Stimulated activated CD8-positive, alpha-beta memory T cell treated with anti-CD3 and anti-CD28 coated beads, Interleukin-15, amount 100 ng/mL, for 24 hours (primary cell): ENCODE results near the gene OGFOD3.

ENCODE experiments used
- DNase-seq: peaks from one replicate; pipeline ENCODE4 v3.0.0-alpha.2; 2020; ENCODE audit warnings: low read depth

OGFOD3 gene

DNA sequence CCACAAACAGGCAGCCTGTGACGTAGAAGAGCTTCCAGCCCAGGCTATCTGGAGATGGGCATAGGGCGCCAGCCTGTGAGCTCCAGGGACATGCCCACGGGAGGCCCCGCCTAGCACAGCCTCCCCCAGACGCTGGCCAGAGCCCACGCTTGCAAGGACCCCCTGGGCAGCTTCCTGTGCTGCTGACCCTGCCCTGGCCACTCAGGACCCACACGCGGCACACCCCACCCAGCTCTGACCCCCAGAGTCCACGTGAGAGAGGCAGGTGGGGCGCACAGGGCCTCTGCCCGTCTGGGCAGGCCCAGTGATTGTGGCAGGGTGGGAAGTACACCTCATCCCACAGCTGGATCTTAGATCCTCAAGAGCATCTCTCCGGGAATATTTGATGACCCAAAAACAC lies 28.3 kb upstream of the OGFOD3 start:
- no peak for DNase-seq

DNA sequence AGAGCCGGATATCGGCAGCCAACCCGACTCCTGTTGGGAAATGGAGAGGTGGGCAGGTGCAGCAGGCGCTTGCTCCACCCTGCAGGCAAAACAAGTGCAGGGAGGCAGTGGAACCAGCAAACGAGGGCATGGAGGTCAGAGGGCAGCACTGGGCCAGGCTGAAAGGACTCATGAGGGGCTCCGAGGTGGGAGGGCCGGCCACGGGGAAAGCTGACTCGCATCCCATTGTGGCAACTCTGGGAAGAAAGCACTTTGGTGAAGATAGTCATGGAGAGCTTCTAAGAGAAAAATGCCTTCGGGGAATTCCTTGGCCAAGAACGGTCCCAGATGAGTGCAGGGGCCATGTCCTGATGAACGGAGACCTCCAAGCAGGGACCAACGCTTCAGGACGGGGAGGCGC lies 27.7 kb upstream of the OGFOD3 start:
- DNase-seq = no peak

DNA sequence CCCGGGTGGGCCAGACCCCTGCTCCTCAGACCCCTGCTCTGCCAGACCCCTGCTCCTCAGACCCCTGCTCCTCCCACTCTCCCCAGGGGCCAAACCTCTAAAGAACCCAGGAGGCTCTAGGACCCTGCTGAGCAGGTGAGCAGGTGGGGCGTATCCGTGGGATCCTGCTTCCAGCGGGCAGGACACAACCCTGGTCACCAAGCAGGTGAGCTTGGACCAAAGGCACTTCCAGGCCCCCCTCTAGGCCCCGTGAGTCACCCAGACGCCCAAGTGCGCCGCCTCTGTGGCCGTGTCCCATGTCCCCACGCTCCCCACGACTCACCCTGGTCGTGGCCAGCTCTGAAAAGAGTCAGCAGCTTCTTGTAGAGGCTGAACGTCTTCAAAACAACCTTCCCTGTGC lies 27.2 kb upstream of the OGFOD3 start:
- DNase-seq = no peak

DNA sequence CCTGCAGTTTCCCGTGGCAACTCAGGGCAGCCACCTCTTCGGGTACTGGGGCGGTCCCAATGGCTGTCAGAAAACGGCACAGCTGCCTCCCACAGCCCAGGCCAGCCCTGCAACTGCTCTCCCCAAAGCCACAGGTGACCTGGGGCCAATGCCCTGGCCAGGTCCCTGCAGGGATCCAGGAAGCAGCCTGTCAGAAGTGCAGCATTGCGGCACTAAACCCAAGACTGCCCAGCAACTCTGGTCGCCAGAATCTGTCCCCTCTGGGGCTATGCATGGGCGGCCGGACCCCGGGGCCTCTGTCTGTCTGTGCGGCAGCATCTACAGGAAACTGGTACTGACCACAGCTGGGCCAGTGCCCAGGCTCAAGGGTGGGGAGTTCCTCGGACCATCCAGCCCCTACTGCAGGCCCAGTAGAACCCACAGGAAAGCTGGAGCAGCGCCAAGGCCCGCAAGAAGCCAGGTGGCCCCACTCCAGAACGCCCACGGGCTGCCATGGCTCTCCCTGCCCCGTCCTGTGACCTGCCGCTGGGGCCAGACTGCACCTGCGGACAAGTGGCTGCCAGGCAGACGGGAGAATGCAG lies 26.6 kb upstream of the OGFOD3 start:
- no peak for DNase-seq

DNA sequence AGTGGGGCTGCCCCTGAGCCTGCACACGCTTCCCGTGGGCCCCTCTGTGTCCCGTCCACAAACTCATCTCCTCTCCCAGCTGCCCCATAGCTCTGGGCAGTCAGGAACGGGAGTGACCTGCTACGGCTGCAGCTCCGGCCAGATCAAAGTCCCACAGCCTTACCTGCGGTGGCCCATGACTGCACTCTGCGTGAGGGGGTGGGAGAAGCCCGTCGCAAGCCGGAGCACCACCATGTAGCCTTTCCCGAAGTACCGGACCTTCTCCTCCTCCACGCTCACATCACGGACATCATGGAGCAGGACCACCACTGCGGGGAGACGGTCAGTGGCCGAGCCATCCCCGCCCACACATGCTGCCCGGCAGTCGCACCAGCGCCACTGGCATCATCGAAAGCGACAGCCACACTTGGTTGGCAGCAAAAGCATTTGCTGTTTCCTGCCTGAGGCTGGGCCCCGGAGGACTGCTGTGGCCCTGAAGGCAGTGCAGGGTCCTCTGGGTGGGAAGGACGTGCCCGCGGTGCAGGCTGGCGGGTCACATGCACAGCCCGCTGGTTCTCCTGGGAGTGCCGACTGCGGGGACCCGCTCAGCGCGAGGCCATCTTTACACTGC lies 26.0 kb upstream of the OGFOD3 start:
- DNase-seq = no peak

DNA sequence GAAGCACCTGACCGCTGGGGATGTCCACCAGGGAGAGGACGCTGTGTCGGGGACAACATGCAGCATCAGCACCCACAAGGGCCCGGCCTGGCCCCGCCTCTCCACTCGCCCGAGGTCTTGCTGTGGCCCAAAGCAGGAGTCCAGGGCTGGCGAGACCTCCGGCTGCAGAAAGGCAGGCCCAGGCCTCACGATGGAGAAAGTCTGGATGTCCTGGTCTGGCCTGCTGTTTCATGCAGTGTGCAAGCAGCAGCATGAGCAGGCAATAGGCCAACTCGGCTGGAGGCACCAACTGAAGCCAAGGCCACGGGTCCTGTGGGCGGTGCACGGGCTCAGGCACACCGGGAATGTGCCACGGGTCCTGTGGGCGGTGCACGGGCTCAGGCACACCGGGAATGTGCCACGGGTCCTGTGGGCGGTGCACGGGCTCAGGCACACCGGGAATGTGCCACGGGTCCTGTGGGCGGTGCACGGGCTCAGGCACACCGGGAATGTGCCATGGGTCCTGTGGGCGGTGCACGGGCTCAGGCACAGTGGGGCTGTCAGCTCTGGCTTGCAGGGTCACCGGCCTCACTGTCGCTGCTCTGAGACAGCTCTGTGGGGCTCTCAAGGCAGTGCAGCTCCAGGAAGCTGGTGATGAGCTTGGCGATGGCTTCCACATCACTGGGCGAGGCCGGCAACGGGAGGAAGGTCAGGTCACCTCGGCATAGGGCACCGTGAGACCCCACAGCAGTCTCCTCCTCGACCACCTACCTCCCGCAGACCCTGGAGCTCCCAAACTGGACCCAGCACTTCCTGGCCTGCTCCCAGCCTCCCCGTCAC lies 25.3 kb upstream of the OGFOD3 start:
- no peak for DNase-seq

DNA sequence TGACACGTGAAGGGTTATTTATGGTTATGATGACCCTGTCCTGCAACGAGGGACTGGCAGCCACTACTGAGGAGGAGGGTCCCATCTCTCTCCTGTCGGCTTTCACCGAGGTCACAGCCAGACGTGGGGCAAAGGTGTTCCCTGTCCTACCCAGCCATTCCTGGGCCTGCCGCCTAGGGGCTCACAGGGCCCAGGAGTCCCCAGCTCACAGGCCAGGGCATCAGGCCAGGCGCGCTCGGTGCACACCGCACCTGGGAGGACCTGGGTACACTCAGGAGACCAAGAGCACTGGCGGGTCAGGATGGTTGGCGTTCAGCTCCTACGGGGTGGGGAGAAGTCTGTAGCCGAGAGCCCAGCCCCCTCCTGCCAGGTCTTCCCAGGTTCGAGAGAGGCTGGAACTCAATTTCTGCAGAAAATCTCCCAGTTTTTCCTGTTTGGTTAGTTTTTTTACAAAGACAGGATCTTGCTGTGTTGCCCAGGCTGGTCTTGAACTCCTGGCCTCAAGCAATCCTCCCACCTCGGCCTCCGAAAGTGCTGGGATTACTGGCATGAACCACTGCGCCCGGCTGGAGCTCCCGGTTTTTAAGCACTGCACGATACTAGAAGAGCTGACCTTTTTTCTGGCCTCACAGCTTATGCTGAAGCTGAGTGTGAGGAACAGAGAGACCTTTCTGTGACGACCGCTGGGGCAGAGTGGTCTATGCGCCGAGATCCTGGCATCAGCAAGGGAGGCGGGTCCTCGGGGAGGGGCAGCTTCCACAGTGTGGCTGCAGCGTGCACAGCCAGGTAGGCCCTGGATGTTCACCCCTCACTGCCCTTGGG lies 24.5 kb upstream of the OGFOD3 start:
- DNase-seq = no peak

DNA sequence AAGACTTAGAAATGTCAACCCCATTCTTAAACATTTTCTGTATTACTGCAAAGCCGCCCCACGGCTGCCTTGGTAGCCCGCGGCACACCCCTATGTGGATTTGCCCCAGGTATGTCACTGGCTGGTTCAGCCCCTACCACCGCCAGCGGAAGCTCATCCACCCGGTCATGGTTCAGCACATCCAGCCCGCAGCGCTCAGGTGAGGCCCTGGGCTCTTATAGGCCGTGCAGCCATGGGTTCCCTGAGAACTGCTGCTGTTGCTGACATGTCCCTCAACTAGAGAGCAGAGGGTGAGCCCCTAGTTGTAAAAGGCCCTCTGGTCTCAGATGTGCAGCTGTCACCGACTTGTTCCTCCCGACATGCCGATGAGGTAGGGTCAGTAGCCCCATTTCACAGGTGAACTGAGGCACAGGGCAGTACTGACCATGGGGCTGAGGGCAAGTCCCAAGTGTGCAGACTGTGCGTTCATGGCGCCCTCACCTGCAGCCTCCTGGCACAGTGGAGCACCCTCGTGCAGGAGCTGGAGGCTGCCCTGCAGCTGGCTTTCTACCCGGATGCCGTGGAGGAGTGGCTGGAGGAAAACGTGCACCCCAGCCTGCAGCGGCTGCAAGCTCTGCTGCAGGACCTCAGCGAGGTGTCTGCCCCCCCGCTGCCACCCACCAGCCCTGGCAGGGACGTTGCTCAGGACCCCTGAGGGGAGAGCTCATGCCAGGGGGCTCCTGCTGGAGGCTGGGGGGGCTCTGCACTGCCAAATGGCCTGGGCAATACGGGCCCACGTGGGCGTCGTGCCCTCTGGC lies 23.5 kb upstream of the OGFOD3 start:
- DNase-seq = no peak

DNA sequence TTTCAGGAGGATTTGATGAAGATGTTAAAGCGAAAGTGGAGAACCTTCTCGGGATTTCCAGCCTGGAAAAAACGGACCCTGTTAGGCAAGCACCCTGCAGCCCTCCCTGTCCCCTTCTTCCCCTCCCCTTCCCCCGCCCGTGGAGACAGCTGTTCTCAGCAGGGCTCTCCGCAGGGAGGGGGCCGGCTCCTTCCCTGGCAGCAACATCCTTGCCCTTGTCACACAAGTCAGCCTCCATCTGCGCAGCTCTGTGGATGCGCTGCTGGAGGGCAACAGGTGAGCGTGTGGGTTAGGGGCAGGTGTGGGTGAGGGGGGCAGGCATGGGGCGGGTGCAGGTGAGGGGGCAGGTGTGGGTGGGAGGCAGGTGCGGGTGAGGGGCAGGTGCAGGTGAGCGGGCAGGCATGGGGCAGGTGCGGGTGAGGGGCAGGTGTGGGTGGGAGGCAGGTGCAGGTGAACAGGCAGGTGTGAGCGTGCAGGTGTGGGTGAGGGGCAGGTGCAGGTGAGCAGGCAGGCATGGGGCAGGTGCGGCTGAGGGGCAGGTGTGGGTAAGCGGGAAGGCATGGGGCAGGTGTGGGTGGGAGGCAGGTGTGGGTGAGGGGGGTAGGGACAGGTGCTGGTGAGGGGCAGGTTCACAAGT lies 22.7 kb upstream of the OGFOD3 start:
- DNase-seq = no peak

DNA sequence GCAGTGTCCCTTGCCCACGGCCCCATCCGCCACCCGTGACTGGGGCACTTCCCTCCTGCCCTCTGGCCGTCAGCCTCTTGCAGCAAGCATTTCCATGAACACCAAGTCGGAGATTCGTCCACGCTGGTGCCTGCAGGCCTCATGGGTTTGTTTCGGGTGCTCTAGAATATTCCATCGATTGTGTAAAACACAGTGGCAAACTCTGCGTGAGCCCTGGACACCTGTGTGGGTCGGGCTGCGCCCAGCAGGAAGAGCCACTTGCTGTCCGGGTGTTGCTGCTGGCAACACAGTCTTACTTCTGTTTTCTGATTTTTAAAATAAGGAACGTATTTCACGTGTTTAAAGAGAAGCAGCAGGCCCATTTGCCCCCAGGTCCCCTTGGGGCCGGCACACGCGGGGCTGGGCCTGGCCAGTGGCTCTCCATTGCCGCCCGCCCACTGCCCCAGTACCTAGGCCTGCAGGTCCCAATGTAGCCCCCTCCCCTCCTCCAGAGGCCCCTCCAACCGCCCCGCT lies 22.1 kb upstream of the OGFOD3 start:
- DNase-seq = no peak

DNA sequence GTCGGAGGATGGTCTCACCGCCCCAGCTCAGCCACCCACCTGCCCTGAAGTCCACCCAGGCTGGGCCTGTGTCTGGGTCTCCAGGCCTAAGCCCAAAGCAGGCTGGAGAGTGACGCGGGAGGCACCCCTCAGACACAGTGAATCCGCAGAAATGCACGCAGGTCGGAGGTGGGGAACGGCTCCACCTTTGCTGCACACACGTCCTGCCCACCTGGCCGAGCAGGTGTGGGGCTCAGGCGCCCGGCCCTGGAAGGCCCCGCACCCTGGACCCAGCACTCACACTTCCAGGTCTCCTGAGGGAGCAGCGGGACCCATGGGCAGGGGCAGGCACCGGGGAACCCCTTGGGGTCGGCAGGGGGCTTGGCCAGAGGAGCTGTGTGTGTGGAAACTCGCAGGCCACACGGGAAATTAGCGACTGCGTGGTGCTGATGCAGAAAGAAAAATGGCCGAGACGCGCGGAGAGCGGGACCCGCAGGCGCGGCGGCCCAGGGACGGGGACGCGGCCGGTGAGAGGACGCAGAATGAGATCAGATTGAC lies 21.5 kb upstream of the OGFOD3 start:
- DNase-seq = no peak

DNA sequence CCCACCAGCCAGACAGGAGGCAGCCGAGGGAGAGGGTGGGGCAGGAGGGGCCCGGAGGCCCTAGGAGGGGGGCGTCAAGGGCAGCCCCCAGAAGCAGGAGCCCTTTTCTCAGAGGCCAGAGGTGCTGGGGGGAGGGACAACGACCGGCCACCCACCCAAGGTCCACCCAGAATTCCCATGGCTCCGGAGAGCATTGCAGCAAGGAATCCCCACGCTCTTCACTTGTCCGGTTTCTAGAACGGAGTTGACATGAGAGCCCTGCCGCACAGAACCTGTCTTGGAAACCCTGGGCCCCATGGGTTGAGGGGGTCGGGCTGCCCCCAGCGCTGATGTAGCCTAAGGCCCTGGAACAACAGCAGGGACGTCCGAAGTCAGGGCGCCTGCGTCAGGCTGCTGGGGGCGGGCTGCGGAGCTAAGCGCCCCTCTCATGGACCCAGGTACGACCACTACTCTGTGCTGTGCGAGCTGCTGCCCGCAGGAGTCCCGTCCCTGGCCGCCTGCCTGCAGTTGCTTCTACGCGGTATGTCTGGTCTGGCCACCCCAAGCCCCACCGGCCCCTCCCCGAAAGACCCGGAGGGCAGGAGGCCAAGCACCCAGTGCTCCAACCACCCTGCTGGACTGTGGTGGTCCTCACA lies 20.9 kb upstream of the OGFOD3 start:
- no peak for DNase-seq

DNA sequence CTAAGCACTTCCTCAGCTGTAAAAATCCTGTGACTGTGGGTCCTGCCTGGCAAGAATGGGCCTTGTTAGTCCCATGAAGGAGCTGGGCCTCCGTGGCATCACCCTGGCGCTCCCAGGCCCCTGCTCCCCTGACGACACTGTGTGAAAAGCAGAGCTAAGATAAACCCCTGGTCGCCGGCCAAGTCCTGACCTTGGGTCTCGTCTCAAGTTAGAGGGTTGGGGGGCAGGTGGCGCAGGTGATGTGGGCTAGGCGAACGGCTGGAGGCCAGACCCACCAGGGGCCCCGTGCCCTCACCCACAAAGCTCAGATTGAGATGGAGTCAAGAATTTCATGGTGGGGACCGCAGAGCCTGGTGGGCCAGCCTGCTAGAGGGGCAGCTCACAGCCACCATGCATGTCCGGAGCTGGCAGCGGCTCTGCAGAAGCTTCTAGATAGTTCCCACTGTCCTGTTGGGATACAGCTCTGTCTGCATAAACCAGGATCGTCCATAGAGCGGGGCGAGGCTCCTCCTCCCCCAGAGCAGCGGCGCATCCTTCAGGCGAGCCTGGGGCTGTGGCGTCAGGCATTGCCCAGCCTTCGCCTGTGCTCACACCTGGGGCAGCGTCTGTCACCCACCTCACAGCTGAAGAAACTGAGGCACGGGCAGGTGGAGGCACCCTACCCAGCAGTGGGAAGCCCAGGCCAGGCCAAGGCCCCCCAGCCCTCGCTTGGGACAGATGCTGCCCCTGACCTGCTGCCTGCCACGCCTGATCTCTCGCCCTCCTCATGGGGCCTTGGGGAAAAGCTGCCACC lies 20.2 kb upstream of the OGFOD3 start:
- no peak for DNase-seq

DNA sequence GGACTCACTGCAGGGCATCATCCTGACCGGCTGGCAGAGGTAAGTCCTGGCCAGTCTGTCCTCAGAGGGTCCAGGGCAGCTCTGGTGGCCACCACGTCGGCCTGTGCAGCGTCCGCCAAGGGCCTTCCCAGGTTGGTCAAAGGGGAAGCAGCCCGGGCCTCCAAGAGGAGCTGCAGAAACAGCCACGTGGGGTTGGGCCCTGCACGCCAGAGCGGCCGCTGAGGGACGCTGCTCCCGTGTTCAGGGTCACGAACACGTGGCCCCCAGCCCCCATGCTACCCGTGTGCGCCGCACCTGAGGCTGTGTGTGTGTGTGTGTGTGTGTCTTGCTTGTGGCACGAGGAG lies 18.9 kb upstream of the OGFOD3 start:
- DNase-seq = no peak

DNA sequence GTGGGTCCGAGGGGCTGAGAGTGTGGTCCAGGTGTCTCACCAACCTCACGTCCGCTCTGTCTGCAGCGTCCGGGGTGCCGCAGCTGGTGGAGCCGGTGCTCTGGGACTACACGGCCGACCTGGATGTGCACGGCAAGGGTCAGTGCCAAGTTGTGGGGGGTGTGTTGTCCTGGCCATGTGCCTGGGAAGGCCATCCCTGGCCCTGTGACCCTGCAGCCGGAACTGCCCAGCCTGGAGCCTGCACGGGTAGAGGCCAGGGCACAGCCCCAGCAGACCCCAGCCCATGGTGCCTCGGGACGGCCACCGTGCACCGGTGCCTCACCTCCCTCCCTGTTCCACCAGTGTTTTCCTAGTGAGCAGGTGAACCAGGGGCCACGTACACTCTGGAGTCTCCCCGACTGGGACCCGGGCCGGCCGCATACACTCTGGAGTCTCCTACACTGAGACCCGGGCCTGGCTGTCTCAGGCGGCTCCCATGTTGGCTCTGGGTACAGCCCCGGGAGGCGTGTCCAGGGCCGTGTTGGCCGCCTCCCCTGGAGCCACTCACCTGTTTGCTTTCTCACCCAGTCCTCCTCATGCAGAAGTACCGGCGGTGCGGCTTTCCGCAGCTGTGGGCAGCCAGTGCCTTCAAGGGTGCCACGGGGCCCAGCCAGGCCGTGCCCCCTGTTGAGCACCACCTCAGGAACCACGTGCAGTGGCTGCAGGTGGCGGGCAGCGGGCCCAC lies 18.4 kb upstream of the OGFOD3 start:
- DNase-seq = no peak

DNA sequence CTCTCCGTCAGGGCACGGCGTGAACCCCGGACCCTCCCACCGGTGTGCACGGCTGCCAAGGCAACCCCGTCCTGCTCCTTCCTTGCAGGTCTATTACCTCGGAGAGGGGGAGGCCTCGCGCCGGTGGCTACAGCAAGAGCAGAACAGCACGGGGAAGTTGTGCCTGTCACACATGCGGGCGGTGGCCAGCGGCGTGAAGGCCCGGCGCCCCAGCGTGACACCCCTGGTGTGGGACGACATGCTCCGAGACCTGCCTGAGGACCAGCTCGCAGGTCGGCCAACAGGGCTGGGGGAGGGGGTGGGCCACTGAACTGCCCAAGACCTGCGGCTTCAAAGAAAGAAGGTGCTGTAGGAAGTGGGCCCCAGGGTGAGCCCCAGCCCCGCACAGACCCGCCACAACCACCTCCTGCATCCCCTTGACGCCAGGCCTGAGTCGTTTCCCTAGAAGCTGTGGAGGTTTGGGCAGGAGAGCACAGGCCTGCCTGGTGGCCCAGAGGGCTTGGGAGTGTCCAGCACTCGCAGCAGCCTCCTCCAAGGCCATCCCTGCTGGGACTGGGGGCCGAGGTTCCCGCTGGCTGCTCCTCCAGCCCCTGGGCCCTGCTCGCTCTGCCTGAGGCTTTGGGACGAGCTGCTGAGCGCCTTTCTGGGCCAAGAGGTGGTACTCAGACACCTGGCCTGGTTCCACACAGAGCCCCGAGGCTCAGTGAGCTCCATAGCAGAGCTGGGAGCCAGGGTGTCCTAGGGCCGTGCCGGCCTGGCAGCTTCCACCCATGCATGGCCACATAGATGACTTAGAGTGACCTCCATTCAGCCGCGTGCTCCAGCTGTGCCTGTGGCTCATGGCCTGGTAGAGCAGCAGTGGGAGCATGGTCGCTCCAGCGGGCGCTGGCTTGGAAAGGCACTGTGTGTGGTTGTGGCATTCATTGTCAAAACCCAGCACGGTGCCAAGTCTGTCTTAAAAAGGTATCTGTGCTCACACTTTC lies 17.5 kb upstream of the OGFOD3 start:
- DNase-seq = no peak

DNA sequence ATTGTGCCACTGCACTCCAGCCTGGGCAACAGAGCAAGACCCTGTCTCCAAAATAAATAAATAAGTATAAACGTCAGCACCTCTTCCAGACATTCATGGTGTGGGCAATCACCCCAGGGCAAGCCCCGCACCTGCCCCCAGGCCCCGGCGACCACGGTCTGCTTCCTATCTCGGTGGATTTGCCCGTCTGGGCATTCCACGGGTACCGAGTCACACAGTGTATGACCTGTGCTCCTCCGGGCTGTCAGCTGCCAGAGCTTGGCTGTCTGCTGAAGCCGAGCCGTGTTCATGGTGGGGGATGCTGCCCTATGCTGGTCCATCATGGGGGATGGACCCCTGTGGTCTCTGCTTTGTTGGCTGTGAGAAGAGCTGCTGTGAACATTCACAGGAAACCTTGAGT lies 16.7 kb upstream of the OGFOD3 start:
- no peak for DNase-seq

DNA sequence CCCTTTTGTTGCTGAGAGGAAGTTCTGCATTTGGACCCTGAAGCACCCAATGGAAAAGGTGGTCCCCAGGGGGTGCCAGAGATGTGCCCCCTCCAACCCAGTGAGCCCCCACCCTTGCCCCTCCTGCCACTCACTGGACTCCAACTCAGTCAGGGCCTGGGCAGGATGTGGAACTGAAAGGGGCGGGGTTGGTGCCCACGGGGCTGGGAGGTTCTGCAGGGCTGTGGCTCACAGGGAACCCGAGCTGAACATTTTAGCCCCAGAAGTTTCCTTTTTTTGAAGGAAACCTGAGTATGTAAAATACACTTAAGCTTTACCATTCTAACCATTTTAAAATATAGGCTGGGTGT lies 15.8 kb upstream of the OGFOD3 start:
- DNase-seq = no peak
